Panc1 (cell line): ENCODE data around the gene LRFN3.

Experiments
- CTCF ChIP-seq: fragments of 450-650 bp; IDR thresholded peaks from 2 replicates; pipeline ENCODE4 v1.5.1; 2017; ENCODE audit warnings: mild to moderate bottlenecking
- TF ChIP-seq, protein P1 (sequence below), 2 experiments: IDR thresholded peaks; 2 replicates each; pipeline ENCODE4 v1.6.1; 2011 to 2012; ENCODE audit warnings: low read depth in 2 of 2, control low read depth in 1 of 2, low read length in 1 of 2, mild to moderate bottlenecking in 1 of 2, moderate library complexity in 1 of 2; ENCODE audit not compliant: insufficient read depth in 1 of 2

DNA sequence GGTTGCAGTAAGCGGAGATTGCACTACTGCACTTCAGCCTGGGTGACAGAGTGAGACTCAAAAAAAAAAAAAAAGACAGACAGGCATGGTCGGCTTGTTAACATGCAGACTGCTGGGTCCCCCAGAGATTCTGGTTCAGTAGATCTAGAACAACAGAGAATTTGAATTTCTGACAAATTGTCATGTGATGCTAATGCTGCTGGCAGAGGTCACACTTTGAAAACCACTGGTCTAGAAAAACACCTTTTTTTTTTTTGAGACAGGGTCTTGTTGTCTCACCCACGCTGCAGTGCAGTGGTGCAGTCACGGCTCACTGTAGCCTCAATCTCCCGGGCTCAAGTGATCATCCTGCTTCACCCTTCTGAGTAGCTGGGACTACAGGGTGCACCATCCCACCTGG, 7.7 kb upstream of the LRFN3 start:
- no peak for TF ChIP-seq CTCF
- TF ChIP-seq, protein P1, sequence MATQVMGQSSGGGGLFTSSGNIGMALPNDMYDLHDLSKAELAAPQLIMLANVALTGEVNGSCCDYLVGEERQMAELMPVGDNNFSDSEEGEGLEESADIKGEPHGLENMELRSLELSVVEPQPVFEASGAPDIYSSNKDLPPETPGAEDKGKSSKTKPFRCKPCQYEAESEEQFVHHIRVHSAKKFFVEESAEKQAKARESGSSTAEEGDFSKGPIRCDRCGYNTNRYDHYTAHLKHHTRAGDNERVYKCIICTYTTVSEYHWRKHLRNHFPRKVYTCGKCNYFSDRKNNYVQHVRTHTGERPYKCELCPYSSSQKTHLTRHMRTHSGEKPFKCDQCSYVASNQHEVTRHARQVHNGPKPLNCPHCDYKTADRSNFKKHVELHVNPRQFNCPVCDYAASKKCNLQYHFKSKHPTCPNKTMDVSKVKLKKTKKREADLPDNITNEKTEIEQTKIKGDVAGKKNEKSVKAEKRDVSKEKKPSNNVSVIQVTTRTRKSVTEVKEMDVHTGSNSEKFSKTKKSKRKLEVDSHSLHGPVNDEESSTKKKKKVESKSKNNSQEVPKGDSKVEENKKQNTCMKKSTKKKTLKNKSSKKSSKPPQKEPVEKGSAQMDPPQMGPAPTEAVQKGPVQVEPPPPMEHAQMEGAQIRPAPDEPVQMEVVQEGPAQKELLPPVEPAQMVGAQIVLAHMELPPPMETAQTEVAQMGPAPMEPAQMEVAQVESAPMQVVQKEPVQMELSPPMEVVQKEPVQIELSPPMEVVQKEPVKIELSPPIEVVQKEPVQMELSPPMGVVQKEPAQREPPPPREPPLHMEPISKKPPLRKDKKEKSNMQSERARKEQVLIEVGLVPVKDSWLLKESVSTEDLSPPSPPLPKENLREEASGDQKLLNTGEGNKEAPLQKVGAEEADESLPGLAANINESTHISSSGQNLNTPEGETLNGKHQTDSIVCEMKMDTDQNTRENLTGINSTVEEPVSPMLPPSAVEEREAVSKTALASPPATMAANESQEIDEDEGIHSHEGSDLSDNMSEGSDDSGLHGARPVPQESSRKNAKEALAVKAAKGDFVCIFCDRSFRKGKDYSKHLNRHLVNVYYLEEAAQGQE (IDR thresholded peaks at IDR 0.05; ENCODE audit: insufficient read depth in 1 of 2, low read depth in 2 of 2, low read length in 1 of 2) = no peak
